Measurements from ENCODE around the gene FGF10. TPM values are rescaled to one million over a fixed set of nuclear protein-coding genes. Genes with fewer than 3 reads are reported as not detected.

The FGF10 gene
- total RNA-seq, 1 donor from 2014 or later = not detected

DNA sequence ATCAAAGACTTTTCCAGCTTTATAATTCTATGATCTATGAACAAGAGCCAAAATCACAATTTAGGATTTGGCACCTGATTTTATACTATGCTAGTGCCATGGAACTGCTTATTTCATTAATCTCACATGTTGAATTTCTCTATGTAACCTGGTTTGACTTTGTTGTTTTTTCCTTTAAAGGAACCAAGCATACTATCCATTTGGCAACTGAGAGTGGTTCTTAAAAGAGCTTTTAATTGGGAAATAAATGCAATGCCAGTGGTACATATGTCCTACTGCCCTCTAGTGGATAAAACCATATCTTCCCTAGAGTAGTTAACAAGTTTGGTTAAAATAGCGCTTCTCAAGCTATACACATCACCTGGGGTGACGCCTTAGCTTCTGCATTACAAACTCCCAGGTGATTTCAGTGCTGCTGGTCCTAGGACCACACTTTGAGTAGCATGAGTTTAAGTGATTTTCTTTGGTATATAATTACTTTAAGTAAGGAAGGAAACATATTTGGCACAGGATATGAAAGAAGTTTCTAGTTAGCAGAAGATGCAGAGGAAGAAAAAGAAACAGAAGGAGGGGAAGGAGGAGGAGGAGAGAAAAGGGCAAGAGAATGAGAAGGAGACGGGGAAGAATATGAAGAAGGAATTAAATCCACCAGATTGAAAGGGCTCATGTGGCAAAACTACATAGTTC, 56.8 kb downstream of the FGF10 start:
- DNase-seq (ENCODE audit: low spot score) = no peak
- intact Hi-C loops (cut with micrococcal nuclease) = loop anchor here (5.0 kb wide), 1 partner anchor 700 kb away; no protein-coding TSS in a partner anchor
- Mint-ChIP-seq H3K9me3 (no peaks in the 10 kb centered on the region), H3K4me3 (ENCODE audit: low read depth) (no peak overlapping the region), H3K27me3 (ENCODE audit: low read depth) (no peaks in the 10 kb centered on the region), H3K36me3 (ENCODE audit: low read depth) (no peaks in the 10 kb centered on the region), H3K4me1 (ENCODE audit: low read depth) (no peaks in the 10 kb centered on the region), H3K27ac (no peak overlapping the region)

DNA sequence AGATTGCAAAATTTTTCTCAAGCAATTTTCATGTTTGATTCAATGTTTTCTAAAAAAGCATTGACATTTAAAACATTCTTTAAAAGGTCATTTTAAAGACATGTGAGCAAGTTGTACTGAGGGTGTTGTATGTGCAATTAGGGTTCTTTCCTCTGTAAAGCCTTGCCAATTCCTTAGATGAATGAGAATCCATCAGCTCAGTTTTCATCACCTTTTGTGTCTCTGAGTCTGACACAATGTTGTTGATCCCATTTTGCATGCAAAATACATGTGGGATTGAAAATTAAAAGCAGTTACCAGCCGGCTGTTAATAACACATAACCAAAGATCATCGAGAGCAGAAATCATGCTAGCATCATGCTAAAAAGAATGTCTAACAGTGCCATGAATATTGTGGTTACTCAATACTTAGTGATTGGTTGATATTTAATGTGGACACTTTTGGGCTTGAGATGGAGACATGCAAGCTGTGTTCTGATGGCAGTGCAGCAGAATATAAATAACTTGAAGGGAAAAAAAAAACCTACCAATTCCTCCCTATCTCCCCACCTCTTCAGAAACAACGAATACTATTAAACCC, 57.7 kb downstream of the FGF10 start:
- DNase-seq (ENCODE audit: low spot score) = no peak
- Mint-ChIP-seq H3K4me1 (ENCODE audit: low read depth) (no peaks in the 10 kb centered on the region), H3K27me3 (ENCODE audit: low read depth) (no peaks in the 10 kb centered on the region), H3K36me3 (ENCODE audit: low read depth) (no peaks in the 10 kb centered on the region), H3K4me3 (ENCODE audit: low read depth) (no peak overlapping the region), H3K27ac (no peak overlapping the region), H3K9me3 (no peaks in the 10 kb centered on the region)
- intact Hi-C loops (cut with micrococcal nuclease) = loop anchor here (5.0 kb wide), 1 partner anchor 699 kb away; no protein-coding TSS in a partner anchor

DNA sequence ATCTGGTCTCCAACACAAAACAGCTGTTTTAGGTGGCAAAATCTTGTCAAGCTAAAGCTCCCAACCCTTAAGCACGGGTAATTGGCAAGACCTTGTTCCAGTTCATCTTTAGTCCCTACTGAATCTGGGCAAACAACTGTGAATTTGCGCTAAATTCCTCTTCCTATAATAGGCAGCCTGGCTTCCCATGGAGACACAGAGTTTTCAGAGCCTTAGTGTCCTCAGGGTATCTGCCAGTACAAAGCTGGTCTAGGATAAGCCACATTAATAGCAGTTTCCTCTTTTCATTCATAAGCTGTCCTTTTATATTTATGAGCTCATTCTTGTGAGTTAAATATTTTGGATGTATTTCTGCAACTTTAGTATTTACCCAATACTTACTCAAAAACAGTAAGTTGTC, 59.5 kb downstream of the FGF10 start:
- no peak for DNase-seq (ENCODE audit: low spot score)
- Mint-ChIP-seq H3K4me3 (ENCODE audit: low read depth) (no peak overlapping the region), H3K4me1 (ENCODE audit: low read depth) (no peaks in the 10 kb centered on the region), H3K36me3 (ENCODE audit: low read depth) (no peaks in the 10 kb centered on the region), H3K9me3 (no peaks in the 10 kb centered on the region), H3K27ac (no peak overlapping the region), H3K27me3 (ENCODE audit: low read depth) (no peaks in the 10 kb centered on the region)
- intact Hi-C loops (cut with micrococcal nuclease) = loop anchor here (5.0 kb wide), 1 partner anchor 697 kb away; no protein-coding TSS in a partner anchor

DNA sequence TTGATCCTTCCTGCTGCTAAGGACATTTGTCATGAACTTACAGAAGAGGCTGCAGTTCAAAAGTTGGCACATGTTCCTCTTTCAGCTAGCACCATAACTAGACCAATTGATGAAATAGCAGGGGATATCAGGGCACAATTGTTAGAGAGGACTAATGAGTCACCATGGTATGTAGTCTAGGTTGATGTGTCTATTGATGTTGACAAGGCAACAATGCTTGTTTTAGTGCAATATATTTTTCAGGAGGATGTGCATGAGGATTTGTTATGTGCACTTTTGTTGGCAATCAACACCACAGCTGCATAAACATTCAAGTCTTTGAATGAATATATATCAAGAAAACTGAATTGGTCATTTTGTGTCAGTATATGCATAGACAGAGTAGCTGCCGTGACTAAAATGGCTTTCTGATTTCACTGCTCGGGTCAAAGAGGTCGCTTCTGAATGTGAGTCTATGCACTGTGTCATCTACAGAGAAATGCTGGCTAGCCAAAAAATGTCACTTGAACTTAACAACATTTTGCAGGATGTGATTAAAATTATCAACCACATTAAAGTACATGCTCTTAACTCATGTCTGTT, 68.0 kb downstream of the FGF10 start:
- intact Hi-C loops (cut with micrococcal nuclease) = no loop called here
- no peaks in the 10 kb centered on the region for H3K27me3 Mint-ChIP-seq (ENCODE audit: low read depth)
- DNase-seq (ENCODE audit: low spot score) = no peak
- no peaks in the 10 kb centered on the region for H3K9me3 Mint-ChIP-seq
- H3K36me3 Mint-ChIP-seq (ENCODE audit: low read depth) = no peaks in the 10 kb centered on the region
- no peaks in the 10 kb centered on the region for H3K4me1 Mint-ChIP-seq (ENCODE audit: low read depth)
- H3K4me3 Mint-ChIP-seq (ENCODE audit: low read depth) = no peak overlapping the region
- no peak overlapping the region for H3K27ac Mint-ChIP-seq

DNA sequence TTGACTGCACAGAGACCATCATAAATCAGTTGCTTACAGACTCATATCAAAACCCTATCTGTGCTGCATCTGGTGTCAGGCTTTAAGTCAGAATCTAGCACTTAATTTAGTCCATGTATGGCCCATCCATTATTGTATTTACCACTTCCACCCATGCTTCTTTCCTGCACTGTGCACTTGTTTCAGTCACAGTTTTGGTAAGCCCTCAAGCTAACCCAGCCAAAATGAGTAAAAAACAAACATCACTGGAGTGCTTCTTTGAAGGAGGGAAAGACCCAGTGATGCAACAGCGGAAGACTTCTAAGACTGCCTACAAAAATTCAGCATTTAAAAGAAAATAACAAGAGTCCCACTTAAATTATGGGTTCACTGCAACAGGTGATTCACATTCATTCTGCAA, 69.0 kb downstream of the FGF10 start:
- DNase-seq (ENCODE audit: low spot score) = no peak
- Mint-ChIP-seq H3K27me3 (ENCODE audit: low read depth) (no peaks in the 10 kb centered on the region), H3K27ac (no peak overlapping the region), H3K36me3 (ENCODE audit: low read depth) (no peaks in the 10 kb centered on the region), H3K4me3 (ENCODE audit: low read depth) (no peak overlapping the region), H3K4me1 (ENCODE audit: low read depth) (no peaks in the 10 kb centered on the region), H3K9me3 (no peaks in the 10 kb centered on the region)
- intact Hi-C loops (cut with micrococcal nuclease) = no loop called here

DNA sequence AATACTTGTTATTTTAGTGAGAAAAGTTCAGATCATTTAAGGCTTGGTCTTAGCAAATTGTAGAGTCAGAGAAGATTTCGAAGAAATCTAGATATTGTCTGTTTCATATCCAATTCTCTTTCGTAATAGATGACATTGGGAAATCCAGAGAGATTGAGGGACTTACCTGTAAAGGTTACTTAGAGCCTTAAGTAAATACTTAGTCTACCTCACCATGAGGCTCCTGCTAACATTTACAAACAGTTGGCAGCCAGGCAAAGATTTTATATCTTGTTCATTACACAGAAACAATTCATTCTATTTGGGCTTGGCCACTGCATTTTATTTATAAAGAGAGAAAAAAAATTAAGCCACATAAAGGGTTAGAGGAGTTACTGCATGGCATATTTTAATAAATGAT, 70.3 kb downstream of the FGF10 start:
- no peaks in the 10 kb centered on the region for H3K27me3 Mint-ChIP-seq (ENCODE audit: low read depth)
- H3K27ac Mint-ChIP-seq = no peak overlapping the region
- intact Hi-C loops (cut with micrococcal nuclease) = no loop called here
- DNase-seq (ENCODE audit: low spot score) = no peak
- peaks cover 2% of the 10 kb centered on the region for H3K9me3 Mint-ChIP-seq
- H3K36me3 Mint-ChIP-seq (ENCODE audit: low read depth) = no peaks in the 10 kb centered on the region
- no peak overlapping the region for H3K4me3 Mint-ChIP-seq (ENCODE audit: low read depth)
- no peaks in the 10 kb centered on the region for H3K4me1 Mint-ChIP-seq (ENCODE audit: low read depth)

DNA sequence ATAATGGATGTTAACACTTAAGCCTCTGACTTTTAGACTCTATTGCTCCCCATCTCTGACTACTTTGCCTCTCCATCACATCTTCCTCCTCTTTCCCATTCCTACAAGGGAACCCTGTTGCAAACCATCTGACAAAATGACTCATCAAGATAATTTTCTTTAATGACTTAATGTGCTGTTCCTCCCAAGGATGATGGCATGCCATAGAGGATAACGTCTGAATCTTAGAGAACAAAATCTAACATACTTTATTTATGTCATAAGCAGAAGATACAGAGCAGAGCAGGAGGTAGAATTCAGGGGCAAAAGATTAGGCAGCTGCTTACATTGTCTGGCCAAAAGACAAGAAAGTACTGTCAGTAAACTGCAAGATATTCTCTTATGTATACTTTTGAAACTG, 76.8 kb downstream of the FGF10 start:
- Mint-ChIP-seq H3K36me3 (ENCODE audit: low read depth) (no peaks in the 10 kb centered on the region), H3K4me1 (ENCODE audit: low read depth) (no peaks in the 10 kb centered on the region), H3K9me3 (peaks cover 5% of the 10 kb centered on the region), H3K4me3 (ENCODE audit: low read depth) (no peak overlapping the region), H3K27me3 (ENCODE audit: low read depth) (no peaks in the 10 kb centered on the region), H3K27ac (no peak overlapping the region)
- no peak for DNase-seq (ENCODE audit: low spot score)
- intact Hi-C loops (cut with micrococcal nuclease) = no loop called here

DNA sequence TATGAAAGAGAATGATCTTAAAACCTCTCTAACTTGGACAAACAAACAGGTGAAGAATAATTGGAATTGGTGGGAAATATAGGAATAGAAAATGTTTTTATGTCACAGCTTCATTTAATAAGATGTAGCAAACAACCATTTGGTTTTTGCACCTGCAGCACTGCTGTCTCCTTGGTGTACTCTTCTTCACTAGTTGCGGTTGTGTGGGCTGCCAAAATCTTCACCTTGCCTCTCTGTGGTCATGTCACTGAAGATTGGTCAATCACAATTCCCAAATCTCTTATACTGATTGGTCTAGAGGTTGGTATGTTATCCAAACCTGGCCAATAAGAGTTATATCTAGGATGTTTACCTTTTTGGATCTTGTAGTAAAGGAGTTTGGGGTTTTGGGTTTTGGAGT, 88.7 kb downstream of the FGF10 start:
- Mint-ChIP-seq H3K9me3 (no peaks in the 10 kb centered on the region), H3K4me3 (ENCODE audit: low read depth) (no peak overlapping the region), H3K36me3 (ENCODE audit: low read depth) (no peaks in the 10 kb centered on the region), H3K27ac (no peak overlapping the region), H3K27me3 (ENCODE audit: low read depth) (no peaks in the 10 kb centered on the region), H3K4me1 (ENCODE audit: low read depth) (no peaks in the 10 kb centered on the region)
- intact Hi-C loops (cut with micrococcal nuclease) = no loop called here
- DNase-seq (ENCODE audit: low spot score) = no peak

DNA sequence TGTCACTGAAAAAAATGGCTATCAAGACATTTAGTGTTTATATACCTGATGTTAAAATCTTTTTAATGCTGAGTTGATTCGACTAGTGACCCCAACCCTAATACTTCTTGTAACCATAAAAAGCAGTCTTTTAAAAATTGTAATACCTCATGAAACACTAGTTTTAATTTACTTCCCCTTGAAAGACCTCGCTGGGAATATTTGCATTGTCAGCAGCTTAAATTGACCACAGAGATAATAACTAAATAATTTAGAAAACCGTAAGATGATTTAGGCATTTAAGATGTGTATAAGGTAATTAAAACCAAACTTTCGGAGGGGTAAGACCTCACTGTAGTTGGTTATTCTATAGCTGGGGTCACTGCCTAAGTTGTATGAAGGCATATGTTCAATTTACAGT, 89.8 kb downstream of the FGF10 start:
- H3K4me3 Mint-ChIP-seq (ENCODE audit: low read depth) = no peak overlapping the region
- H3K27ac Mint-ChIP-seq = no peak overlapping the region
- no peaks in the 10 kb centered on the region for H3K4me1 Mint-ChIP-seq (ENCODE audit: low read depth)
- no peaks in the 10 kb centered on the region for H3K9me3 Mint-ChIP-seq
- intact Hi-C loops (cut with micrococcal nuclease) = no loop called here
- DNase-seq (ENCODE audit: low spot score) = no peak
- no peaks in the 10 kb centered on the region for H3K27me3 Mint-ChIP-seq (ENCODE audit: low read depth)
- H3K36me3 Mint-ChIP-seq (ENCODE audit: low read depth) = no peaks in the 10 kb centered on the region

DNA sequence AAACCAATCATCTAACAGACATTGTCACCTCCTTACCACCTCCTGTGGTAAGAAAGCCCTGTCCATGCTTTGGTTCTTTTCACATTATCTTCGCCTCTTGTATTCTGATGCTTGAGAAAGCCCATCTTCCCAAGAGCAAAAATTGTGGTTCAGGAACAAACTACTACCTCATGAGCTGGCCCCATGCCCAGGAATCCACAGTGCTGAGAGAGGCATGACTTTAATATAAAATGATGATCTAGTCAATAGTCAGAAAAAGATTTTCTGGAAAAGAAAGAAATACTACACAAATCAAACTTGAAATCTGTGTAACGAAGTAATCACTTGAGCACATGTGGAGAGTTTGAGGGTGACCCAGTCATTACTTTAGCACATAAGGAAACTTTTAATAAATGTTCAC, 94.7 kb downstream of the FGF10 start:
- intact Hi-C loops (cut with micrococcal nuclease) = no loop called here
- no peaks in the 10 kb centered on the region for H3K4me1 Mint-ChIP-seq (ENCODE audit: low read depth)
- H3K9me3 Mint-ChIP-seq = peaks cover 19% of the 10 kb centered on the region
- DNase-seq (ENCODE audit: low spot score) = no peak
- no peaks in the 10 kb centered on the region for H3K36me3 Mint-ChIP-seq (ENCODE audit: low read depth)
- H3K27ac Mint-ChIP-seq = no peak overlapping the region
- H3K4me3 Mint-ChIP-seq (ENCODE audit: low read depth) = no peak overlapping the region
- no peaks in the 10 kb centered on the region for H3K27me3 Mint-ChIP-seq (ENCODE audit: low read depth)

DNA sequence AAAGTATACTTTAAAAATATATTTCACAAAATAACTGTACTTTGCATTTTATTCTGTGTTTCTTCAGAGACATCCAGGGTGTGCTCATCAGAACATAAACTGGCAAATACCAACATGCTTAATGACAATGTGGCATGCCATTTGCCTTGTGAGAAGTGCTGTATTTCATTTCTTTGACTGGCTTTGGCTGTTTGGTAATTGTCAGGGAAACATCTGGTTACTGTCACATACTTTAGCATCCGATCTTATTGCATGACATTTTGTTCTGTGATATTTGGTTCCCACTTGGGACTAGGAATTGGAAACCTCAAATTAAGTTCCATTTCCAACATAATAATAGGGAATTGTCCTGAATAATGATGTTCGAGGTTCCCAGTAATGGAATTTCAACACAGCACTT, 96.5 kb downstream of the FGF10 start:
- Mint-ChIP-seq H3K9me3 (peaks cover 26% of the 10 kb centered on the region), H3K4me1 (ENCODE audit: low read depth) (no peaks in the 10 kb centered on the region), H3K27me3 (ENCODE audit: low read depth) (no peaks in the 10 kb centered on the region), H3K27ac (no peak overlapping the region), H3K4me3 (ENCODE audit: low read depth) (no peak overlapping the region), H3K36me3 (ENCODE audit: low read depth) (no peaks in the 10 kb centered on the region)
- intact Hi-C loops (cut with micrococcal nuclease) = no loop called here
- DNase-seq (ENCODE audit: low spot score) = no peak

DNA sequence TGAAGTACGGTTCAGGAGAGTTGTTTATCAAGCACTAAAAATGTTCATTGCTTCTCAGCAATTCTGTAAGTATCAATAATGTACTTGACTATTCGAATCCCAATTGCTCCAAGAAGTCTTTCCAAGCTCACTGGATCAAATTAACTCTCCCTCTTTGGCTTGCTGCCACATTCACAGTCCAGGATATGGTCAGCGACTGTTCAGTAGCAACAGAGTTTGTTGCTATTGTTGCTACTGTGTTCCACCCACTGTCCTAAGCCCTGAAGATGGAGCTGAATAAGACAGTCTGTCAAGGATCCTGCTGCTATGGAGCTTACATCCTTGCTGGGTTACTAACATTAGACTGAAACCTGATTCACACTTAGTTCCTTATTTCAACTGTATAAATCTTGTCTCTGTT, 110.8 kb downstream of the FGF10 start:
- Mint-ChIP-seq H3K27me3 (ENCODE audit: low read depth) (no peaks in the 10 kb centered on the region), H3K27ac (no peak overlapping the region), H3K4me1 (ENCODE audit: low read depth) (no peaks in the 10 kb centered on the region), H3K36me3 (ENCODE audit: low read depth) (no peaks in the 10 kb centered on the region), H3K4me3 (ENCODE audit: low read depth) (no peak overlapping the region), H3K9me3 (peaks cover 3% of the 10 kb centered on the region)
- intact Hi-C loops (cut with micrococcal nuclease) = no loop called here
- DNase-seq (ENCODE audit: low spot score) = no peak

DNA sequence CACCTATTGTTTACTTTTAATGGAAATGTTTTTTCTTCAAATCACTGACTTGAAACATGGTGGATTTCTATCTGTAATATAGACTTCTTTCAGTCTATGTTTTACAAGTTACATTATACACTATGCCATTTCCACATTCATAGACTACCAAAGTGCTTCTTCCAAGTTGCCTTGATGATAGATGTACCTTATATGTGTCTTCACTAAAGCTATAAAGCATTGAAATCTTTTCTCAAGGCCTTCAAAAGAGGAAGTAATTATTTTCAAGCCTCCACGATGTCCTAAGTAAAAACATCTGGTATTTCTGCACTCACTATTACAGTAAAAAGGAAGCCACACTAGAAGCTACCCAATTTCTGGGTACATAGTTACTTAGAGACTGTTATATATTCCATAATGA, 113.3 kb downstream of the FGF10 start:
- no peaks in the 10 kb centered on the region for H3K36me3 Mint-ChIP-seq (ENCODE audit: low read depth)
- no peaks in the 10 kb centered on the region for H3K27me3 Mint-ChIP-seq (ENCODE audit: low read depth)
- H3K27ac Mint-ChIP-seq = no peak overlapping the region
- no peak for DNase-seq (ENCODE audit: low spot score)
- no peaks in the 10 kb centered on the region for H3K4me1 Mint-ChIP-seq (ENCODE audit: low read depth)
- intact Hi-C loops (cut with micrococcal nuclease) = no loop called here
- peaks cover 3% of the 10 kb centered on the region for H3K9me3 Mint-ChIP-seq
- no peak overlapping the region for H3K4me3 Mint-ChIP-seq (ENCODE audit: low read depth)

Measured in activated T-helper 2 cell treated with anti-CD3 and anti-CD28 coated beads, Interferon-gamma antibody, Interleukin-2, Interleukin-4, amounts not matched to agents 10 μg/mL and 5 μg/mL and 100 μg/mL, durations not matched to agents 14 hours and 24 hours and 36 hours (primary cell).